Keratinocyte (primary cell): ENCODE data around the gene PRKCE. TPM values are rescaled to one million over a fixed set of nuclear protein-coding genes. Genes with fewer than 3 reads are reported as not detected.

ENCODE experiments used
- DNase-seq: peaks from one replicate; pipeline ENCODE4 v3.0.0-alpha.2; 2011; ENCODE audit warnings: low read depth, missing footprints, low spot score
- FAIRE-seq: peaks from 2 replicates; lab custom pipeline; 2011; peaks lifted over from hg19 to GRCh38; lab: Jason Lieb, UNC
- H2AFZ ChIP-seq: 2 replicates; pipeline ENCODE4 v1.6.0; 2012; ENCODE audit warnings: low read length, control low read depth, inconsistent platforms; ENCODE audit not compliant: control insufficient read depth
- H3K27ac ChIP-seq: 2 replicates; pipeline ENCODE4 v1.5.1; 2011; ENCODE audit warnings: low read length; ENCODE audit not compliant: control insufficient read depth, insufficient read depth
- H3K27me3 ChIP-seq: 3 replicates; pipeline ENCODE4 v1.6.0; 2011; ENCODE audit warnings: low read length; ENCODE audit not compliant: control insufficient read depth, insufficient read depth; ENCODE audit errors: extremely low read depth
- H3K36me3 ChIP-seq, 2 experiments: 2 replicates in 1 of 2; 3 replicates in 1 of 2; pipeline ENCODE4 v1.5.1; 2011; ENCODE audit warnings: low read length in 2 of 2, mild to moderate bottlenecking in 1 of 2; ENCODE audit not compliant: control insufficient read depth in 2 of 2, insufficient read depth in 2 of 2; ENCODE audit errors: extremely low read depth in 1 of 2
- H3K4me1 ChIP-seq: 3 replicates; pipeline ENCODE4 v1.5.1; 2011; ENCODE audit warnings: low read length; ENCODE audit not compliant: control insufficient read depth, insufficient read depth; ENCODE audit errors: extremely low read depth
- H3K4me2 ChIP-seq: 3 replicates; pipeline ENCODE4 v1.6.0; 2011; ENCODE audit warnings: low read depth, low read length; ENCODE audit not compliant: control insufficient read depth, insufficient read depth; ENCODE audit errors: extremely low read depth
- H3K4me3 ChIP-seq, 3 experiments: fragments of 200-600 bp in 1 of 3; sonication (generic) in 1 of 3; 2 replicates in 2 of 3; 3 replicates in 1 of 3; pipeline ENCODE4 v1.5.1; 2011 to 2016; ENCODE audit warnings: low read length in 3 of 3, mild to moderate bottlenecking in 3 of 3, control low read depth in 2 of 3, inconsistent platforms in 1 of 3, low read depth in 1 of 3, mixed read lengths in 1 of 3, mixed run types in 1 of 3, moderate library complexity in 1 of 3; ENCODE audit not compliant: control insufficient read depth in 2 of 3, insufficient read depth in 2 of 3; ENCODE audit errors: extremely low read depth in 1 of 3
- H3K79me2 ChIP-seq: 2 replicates; pipeline ENCODE4 v1.6.0; 2012; ENCODE audit warnings: low read length; ENCODE audit not compliant: control insufficient read depth, insufficient read depth
- H3K9ac ChIP-seq: 3 replicates; pipeline ENCODE4 v1.6.0; 2011; ENCODE audit warnings: low read length; ENCODE audit not compliant: control insufficient read depth, insufficient read depth; ENCODE audit errors: extremely low read depth
- H3K9me1 ChIP-seq: 3 replicates; pipeline ENCODE4 v1.6.0; 2011; ENCODE audit warnings: low read length; ENCODE audit not compliant: control insufficient read depth, insufficient read depth; ENCODE audit errors: extremely low read depth
- H3K9me3 ChIP-seq: 2 replicates; pipeline ENCODE4 v1.5.1; 2012; ENCODE audit warnings: low read depth, low read length; ENCODE audit not compliant: control insufficient read depth
- H4K20me1 ChIP-seq: 3 replicates; pipeline ENCODE4 v1.6.0; 2011; ENCODE audit warnings: low read length; ENCODE audit not compliant: control insufficient read depth, insufficient read depth; ENCODE audit errors: extremely low read depth
- CTCF ChIP-seq, 3 experiments: IDR thresholded peaks in 1 of 3; conservative IDR thresholded peaks in 1 of 3; optimal IDR thresholded peaks in 1 of 3; 2 replicates in 2 of 3; 3 replicates in 1 of 3; pipeline versions ENCODE3 to v1.5.1; 2011; ENCODE audit warnings: low read length in 3 of 3, mild to moderate bottlenecking in 3 of 3, moderate library complexity in 2 of 3, control low read depth in 1 of 3, inconsistent platforms in 1 of 3; ENCODE audit not compliant: insufficient read depth in 2 of 3; ENCODE audit errors: extremely low read depth in 1 of 3
- EZH2 ChIP-seq: IDR thresholded peaks from one replicate; pipeline ENCODE4 v1.6.1; 2012; ENCODE audit warnings: inconsistent platforms, mild to moderate bottlenecking, low read length, moderate library complexity
- dilution Hi-C: fragments of 300-500 bp; cut with MboI; formaldehyde crosslinking; loops from one replicate; pipeline ENCODE4 v1.7.0; 2020; ENCODE audit warnings: low sequenced_read_pairs; ENCODE audit not compliant: extremely low pct_ligation_motif_present
- polyA plus RNA-seq, 5 experiments: library from polyadenylated mRNA; depleted of rRNA in 3 of 5; stranded (reverse) in 3 of 5; stranded (forward) in 1 of 5; unstranded in 1 of 5; fragments of >200 nt; gene quantifications; 1 replicate in 1 of 5; 2 replicates in 3 of 5; 3 replicates in 1 of 5; pipeline versions ENCODE4 v1.2.1 to v1.2.3, GENCODE V29; 2011 to 2012; ENCODE audit warnings: missing spikeins in 2 of 5, low read depth in 1 of 5, low replicate concordance in 1 of 5

PRKCE gene
- polyA plus RNA-seq, 1 donor (not counting 4 experiments of a cell fraction or from before 2014, with no cell fraction given): 2.0 TPM

- DNase-seq (no peak), FAIRE-seq (no peak)
- dilution Hi-C loops: no loop called here
- Histone ChIP-seq H3K36me3 (no peaks in the 10 kb centered on the region), H4K20me1 (no peaks in the 10 kb centered on the region), H3K27me3 (no peaks in the 10 kb centered on the region), H3K9me1 (no peaks in the 10 kb centered on the region), H3K4me2 (no peak overlapping the region), H3K79me2 (no peaks in the 10 kb centered on the region), H2AFZ (no peak overlapping the region), H3K9me3 (no peaks in the 10 kb centered on the region), H3K4me3 (no peak overlapping the region), H3K4me1 (no peaks in the 10 kb centered on the region), H3K9ac (no peak overlapping the region), H3K27ac (no peak overlapping the region)
- TF ChIP-seq CTCF (optimal IDR thresholded peaks at IDR 0.05 in 1 of 3, IDR thresholded peaks at IDR 0.05 in 1 of 3, conservative IDR thresholded peaks at IDR 0.05 in 1 of 3; ENCODE audit: extremely low read depth in 1 of 3, insufficient read depth in 2 of 3, low read length in 3 of 3) (no peak), EZH2 (no peak)
Measured at GRCh38 chr2:45763255-45763654, 111.8 kb downstream of the PRKCE start.

DNA sequence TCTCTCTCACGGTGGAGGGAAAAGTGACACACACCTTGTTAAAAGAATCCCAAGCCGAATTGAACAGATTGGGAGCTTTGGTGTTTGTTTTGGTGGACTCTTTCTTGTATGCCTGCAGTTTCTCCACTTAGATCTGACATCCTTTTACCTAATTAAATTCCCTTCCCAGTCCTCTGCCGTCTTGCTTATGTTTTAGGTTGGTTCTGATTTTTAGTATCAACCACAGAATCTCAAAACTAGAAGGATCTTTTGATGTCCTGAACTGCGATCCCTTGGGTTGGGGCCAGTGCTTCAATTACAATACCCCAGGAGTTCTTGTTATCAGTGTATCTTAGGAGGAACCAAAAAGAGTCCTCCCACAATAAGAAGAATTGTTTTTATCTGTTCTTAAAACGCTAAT, 112.3 kb downstream of the PRKCE start:
- TF ChIP-seq CTCF (optimal IDR thresholded peaks at IDR 0.05 in 1 of 3, IDR thresholded peaks at IDR 0.05 in 1 of 3, conservative IDR thresholded peaks at IDR 0.05 in 1 of 3; ENCODE audit: extremely low read depth in 1 of 3, insufficient read depth in 2 of 3, low read length in 3 of 3) (no peak), EZH2 (no peak)
- Histone ChIP-seq H3K79me2 (no peaks in the 10 kb centered on the region), H3K27me3 (no peaks in the 10 kb centered on the region), H3K9me1 (no peaks in the 10 kb centered on the region), H3K4me3 (no peak overlapping the region), H3K27ac (no peak overlapping the region), H3K4me2 (no peak overlapping the region), H3K9ac (no peak overlapping the region), H3K9me3 (no peaks in the 10 kb centered on the region), H3K36me3 (no peaks in the 10 kb centered on the region), H4K20me1 (no peaks in the 10 kb centered on the region), H3K4me1 (no peaks in the 10 kb centered on the region), H2AFZ (no peak overlapping the region)
- dilution Hi-C loops: no loop called here
- FAIRE-seq (no peak), DNase-seq (no peak)
